IPS-18c (cell line): ENCODE results near the gene CDHR1.
A peak's percentile ranks its signal among the peaks of the same experiment; 100 is the strongest.
"Not testable (repeated sequence)": the region's sequence is repeated elsewhere in the genome, so short reads cannot be mapped to it uniquely, and the experiment has no call there.

Experiments used
- H3K4me3 ChIP-seq: 2 replicates; pipeline ENCODE4 v1.7.0; 2013; ENCODE audit warnings: low read depth, mild to moderate bottlenecking, low read length, moderate library complexity; ENCODE audit not compliant: insufficient read depth
- H3K9me3 ChIP-seq: one replicate; pipeline ENCODE4 v1.6.1; 2013; ENCODE audit warnings: mild to moderate bottlenecking, low read length, moderate library complexity; ENCODE audit not compliant: control insufficient read depth, insufficient read depth

CDHR1 gene

DNA sequence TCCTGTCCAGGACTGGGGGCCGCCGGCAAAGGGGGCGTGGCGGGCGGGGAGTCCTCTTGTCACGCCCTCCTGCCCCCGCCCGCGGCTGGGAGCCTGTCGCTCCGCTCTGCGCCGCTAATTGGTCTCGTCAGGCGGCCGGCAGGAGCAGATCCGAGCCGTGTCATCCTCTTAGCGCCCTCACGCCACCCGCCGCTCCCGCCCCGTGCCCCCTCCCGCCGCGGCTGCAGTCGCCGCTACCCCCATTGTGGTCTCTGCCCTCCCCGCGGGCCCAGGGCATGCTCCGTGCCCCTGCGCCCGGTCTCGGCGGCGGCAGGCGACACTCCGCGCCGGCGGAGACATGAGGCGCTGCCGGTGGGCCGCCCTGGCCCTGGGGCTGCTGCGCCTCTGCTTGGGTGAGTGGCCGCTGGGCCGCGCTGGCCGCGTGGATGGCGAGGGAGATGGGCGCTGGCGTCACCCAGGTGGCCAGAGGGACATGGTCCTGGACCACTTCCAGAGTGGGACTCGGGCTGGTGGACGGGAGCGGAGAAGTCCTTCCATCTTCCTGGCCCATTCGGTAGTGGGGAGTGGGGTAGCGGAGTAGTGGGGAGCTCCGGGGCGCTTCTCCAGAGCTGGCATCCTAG, at the start of gene CDHR1:
CDHR1 (plus strand) TSS at position 114 of the 620 bp plus-strand sequence; CDS start at position 338, 224 bp downstream.
- H3K9me3 ChIP-seq = peaks cover 2% of the 10 kb centered on the region
- peak within 1 kb of the TSS; percentile 63 for H3K4me3 ChIP-seq

DNA sequence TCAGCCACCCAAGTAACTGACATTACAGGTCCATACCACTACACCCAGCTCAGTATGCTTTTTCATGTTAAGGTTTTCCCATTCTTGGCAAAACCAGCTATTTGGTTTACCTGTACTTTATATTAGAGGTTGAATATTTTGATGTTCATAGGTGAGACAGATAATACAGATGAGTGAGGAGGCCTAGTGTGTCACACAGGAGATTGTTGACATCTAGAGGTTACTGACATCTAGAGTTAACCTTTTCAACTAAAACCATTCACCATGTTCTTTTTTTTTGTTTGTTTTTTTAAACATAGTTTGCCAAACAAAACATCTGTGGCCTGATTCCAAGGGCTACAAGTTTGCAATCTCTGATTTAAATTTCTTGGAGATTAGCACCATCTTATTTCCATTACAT, 47.0 kb upstream of the CDHR1 start:
- H3K4me3 ChIP-seq = no peak overlapping the region

GRCh38 chr10:84148006-84148597, 46.2 kb upstream of the CDHR1 start:
- not testable (repeated sequence) for H3K9me3 ChIP-seq, H3K4me3 ChIP-seq

More for the DNA sequence above, 47.0 kb upstream of the CDHR1 start:
- H3K9me3 ChIP-seq = no peaks in the 10 kb centered on the region

- H3K9me3 ChIP-seq = no peaks in the 10 kb centered on the region
- no peak overlapping the region for H3K4me3 ChIP-seq
Measured at GRCh38 chr10:84149854-84150253, 44.5 kb upstream of the CDHR1 start.

GRCh38 chr10:84152769-84153168, 41.6 kb upstream of the CDHR1 start:
- Histone ChIP-seq H3K4me3 (no peak overlapping the region), H3K9me3 (no peaks in the 10 kb centered on the region)

GRCh38 chr10:84155521-84155920, 38.8 kb upstream of the CDHR1 start:
- H3K4me3 ChIP-seq = no peak overlapping the region

DNA sequence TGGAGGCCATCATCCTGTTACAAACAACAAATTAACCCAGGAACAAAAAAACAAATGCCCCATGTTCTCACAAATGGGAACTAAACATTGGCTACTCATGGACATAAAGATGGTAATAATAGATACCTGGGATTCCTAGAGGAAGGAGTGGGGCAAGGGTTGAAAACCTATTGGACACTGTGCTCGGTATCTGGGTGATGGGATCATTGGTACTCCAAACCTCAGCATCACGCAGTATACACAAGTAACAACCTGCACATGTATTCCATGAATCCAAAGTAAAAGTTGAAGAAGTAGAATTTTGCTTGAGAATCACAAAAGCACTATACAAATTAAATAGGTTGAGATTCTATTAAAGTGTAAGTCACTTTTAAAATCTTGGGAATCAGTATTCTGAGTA, 38.3 kb upstream of the CDHR1 start:
- no peaks in the 10 kb centered on the region for H3K9me3 ChIP-seq
- H3K4me3 ChIP-seq = no peak overlapping the region

More at GRCh38 chr10:84155521-84155920, 38.8 kb upstream of the CDHR1 start:
- H3K9me3 ChIP-seq = no peaks in the 10 kb centered on the region

GRCh38 chr10:84156768-84157167, 37.6 kb upstream of the CDHR1 start:
- no peaks in the 10 kb centered on the region for H3K9me3 ChIP-seq
- no peak overlapping the region for H3K4me3 ChIP-seq

- H3K9me3 ChIP-seq = no peaks in the 10 kb centered on the region
- no peak overlapping the region for H3K4me3 ChIP-seq
Measured at GRCh38 chr10:84158061-84158460, 36.3 kb upstream of the CDHR1 start.

DNA sequence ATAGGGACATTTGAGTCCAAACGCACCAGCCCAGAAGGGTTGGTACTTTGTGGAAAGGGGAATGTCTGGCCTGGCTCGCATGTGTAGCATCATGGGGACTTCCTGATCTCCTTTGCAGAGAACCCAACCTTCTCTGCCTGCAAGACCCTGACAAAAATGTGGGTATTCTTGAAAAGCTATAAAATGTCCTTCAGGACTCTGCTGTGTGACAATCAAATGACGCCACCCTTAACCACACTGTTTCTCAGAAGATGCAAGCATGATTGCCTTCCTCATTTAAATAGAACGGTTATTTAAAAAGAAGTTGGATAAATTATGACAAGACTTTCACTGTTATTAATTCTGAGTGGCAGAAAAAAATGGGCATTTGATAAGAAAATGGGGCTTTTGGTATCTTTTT, 35.8 kb upstream of the CDHR1 start:
- no peaks in the 10 kb centered on the region for H3K9me3 ChIP-seq
- H3K4me3 ChIP-seq = no peak overlapping the region

- Histone ChIP-seq H3K9me3 (no peaks in the 10 kb centered on the region), H3K4me3 (no peak overlapping the region)
Measured at GRCh38 chr10:84159076-84159685, 35.2 kb upstream of the CDHR1 start.

DNA sequence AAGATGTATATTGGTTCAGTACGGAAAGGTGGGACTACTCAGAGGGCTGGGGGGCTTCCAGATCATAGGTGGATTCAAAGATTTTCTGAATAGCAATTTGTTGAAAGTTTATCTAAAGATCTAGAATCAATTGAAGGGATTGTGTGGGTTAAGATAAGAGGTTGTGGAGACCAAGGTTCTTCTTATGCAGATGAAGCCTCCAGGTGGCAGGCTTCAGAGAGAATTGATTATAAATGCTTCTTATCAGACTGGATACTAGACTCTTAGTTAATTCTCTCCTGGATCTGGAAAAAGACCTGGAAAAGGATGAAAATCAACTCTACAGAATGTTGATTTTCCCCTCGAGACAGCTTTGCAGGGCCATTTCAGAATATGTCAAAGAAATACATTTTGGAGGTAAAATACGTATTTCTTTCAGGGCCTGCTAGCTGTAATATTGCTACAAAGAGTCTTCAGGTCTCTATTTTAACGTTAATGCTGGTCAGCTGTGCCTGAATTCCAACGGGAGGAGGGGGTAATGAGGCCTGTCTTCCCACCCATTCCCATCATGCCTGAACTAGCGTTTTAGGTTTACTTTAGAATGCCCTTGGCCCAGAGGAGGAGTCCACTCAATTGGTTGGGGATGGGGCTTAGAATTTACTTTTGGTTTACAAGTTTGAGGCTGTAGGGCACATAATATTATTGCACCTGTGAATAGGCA, 33.5 kb upstream of the CDHR1 start:
- Histone ChIP-seq H3K4me3 (no peak overlapping the region), H3K9me3 (no peaks in the 10 kb centered on the region)

DNA sequence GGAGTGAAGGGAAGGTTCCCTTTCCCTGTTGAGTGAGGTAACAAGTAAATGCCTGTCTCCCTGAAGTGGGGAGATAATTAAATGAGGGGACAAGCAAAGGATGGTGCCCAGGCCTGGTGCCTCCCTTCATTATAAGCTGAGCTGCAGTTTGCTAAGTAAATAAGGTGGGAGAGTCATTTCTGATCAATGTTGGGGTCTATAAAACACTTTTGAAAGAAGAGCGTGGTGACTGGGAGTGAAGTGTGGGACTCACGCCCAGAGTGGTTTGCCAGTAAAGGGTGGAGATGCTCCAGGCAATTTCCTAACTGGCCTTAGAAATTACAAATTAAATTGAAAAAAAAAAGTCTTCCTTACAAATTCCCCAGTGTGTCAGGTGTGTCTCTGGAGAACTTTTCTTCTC, 30.3 kb upstream of the CDHR1 start:
- Histone ChIP-seq H3K9me3 (no peaks in the 10 kb centered on the region), H3K4me3 (no peak overlapping the region)

GRCh38 chr10:84164442-84164841, 29.9 kb upstream of the CDHR1 start:
- Histone ChIP-seq H3K4me3 (no peak overlapping the region), H3K9me3 (no peaks in the 10 kb centered on the region)

DNA sequence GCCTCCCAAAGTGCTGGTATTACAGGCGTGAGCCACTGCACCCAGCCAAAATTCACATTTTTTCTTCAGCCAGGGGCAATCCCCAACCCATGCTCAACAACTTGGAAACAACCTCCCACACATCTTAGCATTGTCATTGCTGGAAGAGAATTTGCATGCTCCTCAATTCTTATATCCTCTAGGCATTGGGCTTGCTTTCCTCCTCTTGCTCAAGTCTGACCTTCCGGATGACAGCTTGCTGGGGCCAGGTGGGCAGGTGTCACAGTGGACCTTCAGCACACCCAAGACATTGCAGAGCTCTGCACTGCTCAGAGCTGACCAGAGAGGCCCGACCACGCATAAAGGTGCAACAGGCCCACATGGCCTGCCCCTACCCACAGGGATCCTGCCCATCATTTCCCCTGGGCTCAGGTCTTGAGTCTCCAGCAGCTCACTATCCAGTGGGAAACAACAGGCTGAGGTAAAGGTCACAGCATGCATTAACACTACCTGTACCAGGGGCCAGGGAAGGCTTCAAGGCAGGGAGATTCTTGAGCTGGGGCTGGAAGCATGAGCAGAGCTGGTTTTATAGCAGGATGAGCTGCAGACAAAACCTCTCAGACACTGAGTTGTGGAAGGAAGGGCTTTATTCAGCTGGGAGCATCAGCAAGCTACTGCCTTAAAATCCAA, 27.6 kb upstream of the CDHR1 start:
- no peaks in the 10 kb centered on the region for H3K9me3 ChIP-seq

DNA sequence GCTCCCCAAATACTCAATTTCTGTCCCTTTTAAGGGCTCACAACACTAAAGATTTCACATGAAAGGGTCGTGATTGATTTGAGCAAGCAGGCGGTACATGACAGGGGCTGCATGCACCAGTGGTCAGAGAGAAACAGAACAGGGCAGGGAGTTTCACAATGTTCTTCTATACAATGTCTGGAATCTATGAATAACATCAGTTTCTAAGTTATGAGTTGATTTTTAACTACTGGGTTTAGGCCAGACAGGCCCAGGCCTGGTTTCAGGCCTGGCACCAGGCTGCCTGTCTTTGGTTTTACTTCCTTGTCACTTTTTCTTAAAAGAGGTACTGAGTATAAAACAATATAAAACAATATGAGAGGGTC, 27.1 kb upstream of the CDHR1 start:
- H3K4me3 ChIP-seq, H3K9me3 ChIP-seq: not testable (repeated sequence)

More for the DNA sequence above, 27.6 kb upstream of the CDHR1 start:
- H3K4me3 ChIP-seq = no peak overlapping the region

- not testable (repeated sequence) for H3K4me3 ChIP-seq, H3K9me3 ChIP-seq
Measured at GRCh38 chr10:84168382-84168781, 26.0 kb upstream of the CDHR1 start.

GRCh38 chr10:84171237-84171636, 23.1 kb upstream of the CDHR1 start:
- not testable (repeated sequence) for H3K4me3 ChIP-seq, H3K9me3 ChIP-seq
